Left kidney (tissue), 2 donors: ENCODE measurements around the gene MSRB1. TPM values are rescaled to one million over a fixed set of nuclear protein-coding genes. Genes with fewer than 3 reads are reported as not detected.
"Not testable (repeated sequence)": the region's sequence is repeated elsewhere in the genome, so short reads cannot be mapped to it uniquely, and the experiment has no call there.

Source experiments
- DNase-seq: peaks from one replicate; pipeline ENCODE4 v3.0.0-alpha.2; 2013
- polyA plus RNA-seq: library from polyadenylated mRNA; unstranded; fragments of 120-200 nt; gene quantifications from one replicate; pipeline ENCODE4 v1.2.1, GENCODE V29; 2013; ENCODE audit not compliant: insufficient read length

The MSRB1 gene
- polyA plus RNA-seq, 1 donor, result 55.9 TPM

DNA sequence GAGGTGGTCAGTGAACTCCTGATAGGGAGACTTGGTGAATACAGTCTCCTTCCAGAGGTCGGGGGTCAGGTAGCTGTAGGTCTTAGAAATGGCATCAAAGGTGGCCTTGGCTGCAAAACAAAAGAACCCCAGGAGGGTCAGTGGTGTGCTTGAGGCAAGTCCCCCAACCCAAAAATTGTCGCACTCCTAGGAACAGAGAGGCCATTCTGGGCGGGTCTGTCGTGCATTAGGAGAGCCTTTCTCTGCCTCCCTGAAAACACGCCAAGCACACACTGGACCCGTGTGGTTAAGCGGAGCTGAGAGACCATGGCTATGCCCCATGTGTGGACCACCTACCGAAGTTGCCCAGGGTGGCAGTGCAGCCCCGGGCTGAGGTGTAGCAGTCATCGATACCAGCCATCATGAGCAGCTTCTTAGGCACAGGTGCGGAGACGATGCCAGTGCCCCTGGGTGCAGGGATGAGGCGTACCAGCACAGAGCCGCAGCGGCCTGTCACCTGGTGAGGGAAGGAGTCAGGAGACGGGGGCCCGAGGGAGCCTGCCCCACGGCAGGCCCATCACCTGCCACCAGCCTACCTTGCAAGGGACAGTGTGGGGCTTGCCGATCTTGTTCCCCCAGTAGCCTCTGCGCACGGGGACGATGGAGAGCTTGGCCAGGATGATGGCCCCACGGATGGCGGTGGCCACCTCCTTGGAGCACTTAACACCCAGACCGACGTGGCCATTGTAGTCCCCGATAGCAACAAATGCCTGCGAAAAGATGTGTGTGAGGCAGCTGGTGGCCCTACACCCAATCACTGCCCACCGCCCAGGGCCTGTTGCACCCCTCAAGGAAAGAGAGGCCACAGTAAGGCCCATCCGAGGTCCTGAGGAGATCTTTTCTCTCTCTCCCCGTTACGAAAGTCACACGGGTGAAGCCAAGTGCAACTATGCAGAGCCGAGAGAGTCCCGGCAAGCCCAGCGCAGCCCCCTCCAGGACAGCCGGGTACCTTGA is 19.5 kb upstream of the MSRB1 start:
- DNase-seq, result not testable (repeated sequence)

DNA sequence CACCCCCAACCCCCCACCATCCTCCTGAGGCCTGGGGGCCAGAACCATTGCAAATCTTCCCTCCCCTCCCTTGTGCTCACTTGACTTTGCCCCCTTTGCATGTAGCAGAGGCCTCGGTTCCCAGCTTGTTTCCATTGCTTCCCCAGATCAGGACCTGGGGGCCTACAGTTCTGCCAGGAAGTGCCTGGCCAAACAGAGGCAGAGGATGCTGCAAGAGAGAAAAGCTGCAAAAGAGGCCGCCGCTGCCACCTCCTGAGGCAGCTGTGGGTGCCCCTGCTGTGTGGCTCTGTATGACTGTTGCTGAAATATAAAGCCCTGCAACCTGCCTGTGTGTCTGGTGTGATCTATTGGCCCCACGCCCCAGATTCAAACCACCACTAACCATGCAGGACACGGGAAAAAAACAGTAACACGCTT is 18.7 kb upstream of the MSRB1 start:
- no peak for DNase-seq

DNA sequence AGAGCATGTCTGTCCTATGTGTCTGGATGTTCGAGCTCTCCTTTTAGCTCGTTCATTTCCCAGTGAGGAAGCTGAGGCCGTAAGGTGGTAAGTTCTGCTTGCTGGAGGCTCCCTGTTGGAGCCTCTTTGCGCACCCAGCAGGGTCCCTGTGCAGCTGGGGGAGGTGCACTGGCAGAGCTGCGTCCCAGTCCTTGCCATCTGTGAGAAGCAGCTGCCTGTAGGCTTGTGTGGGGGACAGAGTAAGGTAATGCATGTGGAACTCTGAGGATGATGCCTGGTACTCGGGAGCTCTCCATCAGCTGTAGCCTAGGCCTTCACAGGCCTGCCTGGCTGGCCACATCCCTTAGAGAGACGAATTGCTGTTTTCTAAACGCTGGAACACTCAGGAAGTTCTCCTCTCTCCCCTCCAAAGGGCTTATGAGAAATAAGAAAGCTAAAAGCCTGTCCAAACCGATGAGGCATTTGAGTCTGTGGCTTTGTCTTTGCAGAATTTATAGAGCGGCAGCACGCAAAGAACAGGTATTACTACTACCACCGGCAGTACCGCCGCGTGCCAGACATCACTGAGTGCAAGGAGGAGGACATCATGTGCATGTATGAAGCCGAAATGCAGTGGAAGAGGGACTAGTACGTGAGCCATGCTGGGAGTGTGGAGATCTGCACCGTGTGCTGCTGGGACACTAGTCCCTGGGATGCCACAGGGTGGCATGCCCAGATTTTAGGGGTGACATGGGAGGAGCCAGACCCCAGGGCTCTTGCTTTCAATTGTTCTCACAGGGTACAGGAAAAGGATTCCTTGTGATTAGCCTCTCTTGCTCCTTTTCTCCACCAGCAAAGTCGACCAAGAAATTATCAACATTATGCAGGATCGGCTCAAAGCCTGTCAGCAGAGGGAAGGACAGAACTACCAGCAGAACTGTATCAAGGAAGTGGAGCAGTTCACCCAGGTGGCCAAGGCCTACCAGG is 17.9 kb upstream of the MSRB1 start:
- no peak for DNase-seq

DNA sequence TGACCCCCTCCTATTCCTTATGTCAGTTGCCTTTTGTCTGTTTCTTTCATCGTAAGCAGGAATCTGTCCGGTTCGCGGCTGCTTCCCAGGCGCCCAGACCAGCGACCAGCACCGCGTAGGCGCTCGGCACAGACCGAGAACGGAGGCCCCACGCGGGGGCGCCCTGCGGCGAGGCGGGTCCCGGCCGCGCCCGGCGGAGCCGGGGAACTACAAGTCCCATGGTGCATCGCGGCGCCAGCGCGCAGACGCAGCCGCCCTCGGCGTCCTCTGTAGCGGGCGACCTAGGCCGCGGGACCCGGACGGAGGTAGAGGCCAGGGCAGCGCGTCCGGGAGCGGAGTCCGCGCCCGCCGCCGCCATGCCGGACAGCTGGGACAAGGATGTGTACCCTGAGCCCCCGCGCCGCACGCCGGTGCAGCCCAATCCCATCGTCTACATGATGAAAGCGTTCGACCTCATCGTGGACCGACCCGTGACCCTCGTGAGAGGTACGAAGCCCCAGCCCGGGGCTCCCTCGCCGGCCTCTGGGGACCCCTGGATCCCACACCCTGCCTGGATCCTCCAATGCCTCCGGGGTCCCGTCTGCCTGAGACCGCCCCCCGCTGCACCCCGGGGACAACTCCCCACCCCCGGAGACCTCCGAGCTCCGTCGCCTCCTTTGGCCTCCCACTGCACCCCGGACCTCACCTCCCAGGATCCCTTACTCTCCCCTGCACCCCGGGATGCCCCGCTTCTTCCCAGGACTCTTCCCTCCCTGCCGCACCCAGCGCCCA is 16.5 kb upstream of the MSRB1 start, which contains the start of gene NDUFB10:
NDUFB10 (plus strand) TSS at position 270 of the 771 bp plus-strand sequence; CDS start at position 357, 87 bp downstream.
- peak; percentile 83 for DNase-seq

DNA sequence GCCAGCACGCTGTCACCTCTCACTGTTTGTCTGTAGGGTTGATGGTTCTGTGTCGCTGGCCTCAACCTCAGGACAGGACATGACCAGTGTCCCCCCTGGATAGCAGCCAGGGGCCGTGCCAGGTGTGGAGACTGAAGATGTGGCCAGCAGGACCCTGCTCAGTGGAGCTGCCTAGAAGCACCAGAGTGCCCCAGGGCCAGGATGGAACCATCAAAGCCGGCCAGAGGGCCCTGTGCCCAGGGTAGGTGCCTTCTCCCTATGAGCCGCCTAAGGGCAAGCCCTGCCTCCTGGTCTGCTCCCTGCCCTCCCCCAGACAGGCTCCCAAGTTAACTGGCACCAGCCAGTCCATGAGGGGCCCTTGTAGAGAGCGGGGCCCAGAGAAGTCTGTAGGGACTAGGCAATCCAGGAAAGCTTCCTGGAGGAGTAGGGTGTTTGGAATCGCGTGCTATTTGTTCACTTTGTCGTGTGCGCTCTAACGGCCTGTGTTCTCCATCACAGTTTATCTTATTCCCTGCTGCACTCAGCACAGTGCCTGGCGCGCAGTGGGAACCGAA is 15.8 kb upstream of the MSRB1 start:
- no peak for DNase-seq

DNA sequence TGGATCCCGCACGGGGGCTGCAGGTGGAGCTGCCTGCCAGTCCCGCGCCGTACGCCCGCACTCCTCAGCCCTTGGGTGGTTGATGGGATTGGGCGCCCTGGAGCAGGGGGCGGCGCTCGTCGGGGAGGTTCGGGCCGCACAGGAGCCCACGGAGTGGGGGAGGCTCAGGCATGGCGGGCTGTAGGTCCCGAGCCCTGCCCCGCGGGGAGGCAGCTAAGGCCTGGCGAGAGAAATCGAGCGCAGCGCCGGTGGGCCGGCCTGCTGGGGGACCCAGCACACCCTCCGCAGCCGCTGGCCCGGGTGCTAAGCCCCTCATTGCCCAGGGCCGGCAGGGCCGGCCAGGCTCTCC is 15.1 kb upstream of the MSRB1 start:
- DNase-seq, result not testable (repeated sequence)

DNA sequence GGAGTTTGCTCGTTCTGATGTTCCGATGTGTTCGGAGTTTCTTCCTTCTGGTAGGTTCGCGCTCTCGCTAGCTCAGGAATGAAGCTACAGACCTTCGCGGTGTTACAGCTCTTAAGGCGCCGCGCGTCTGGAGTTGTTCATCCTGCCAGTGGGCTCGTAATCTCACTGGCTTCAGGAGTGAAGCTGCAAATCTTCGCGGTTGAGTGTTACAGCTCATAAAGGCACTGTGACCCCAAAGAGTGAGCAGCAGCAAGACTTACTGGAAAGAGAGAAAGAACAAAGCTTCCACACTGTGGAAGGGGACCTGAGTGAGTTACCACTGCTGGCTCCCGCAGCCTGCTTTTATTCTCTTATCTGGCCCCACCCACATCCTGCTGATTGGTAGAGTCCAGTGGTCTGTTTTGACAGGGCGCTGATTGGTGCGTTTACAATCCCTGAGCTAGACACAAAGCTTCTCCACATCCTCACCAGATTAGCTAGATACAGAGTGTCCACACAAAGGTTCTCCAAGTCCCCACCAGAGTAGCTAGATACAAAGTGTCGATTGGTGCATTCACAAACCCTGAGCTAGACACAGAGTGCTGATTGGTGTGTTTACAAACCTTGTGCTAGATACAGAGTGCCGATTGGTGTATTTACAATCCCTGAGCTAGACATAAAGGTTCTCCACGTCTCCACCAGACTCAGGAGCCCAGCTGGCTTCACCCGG is 14.6 kb upstream of the MSRB1 start:
- not testable (repeated sequence) for DNase-seq

DNA sequence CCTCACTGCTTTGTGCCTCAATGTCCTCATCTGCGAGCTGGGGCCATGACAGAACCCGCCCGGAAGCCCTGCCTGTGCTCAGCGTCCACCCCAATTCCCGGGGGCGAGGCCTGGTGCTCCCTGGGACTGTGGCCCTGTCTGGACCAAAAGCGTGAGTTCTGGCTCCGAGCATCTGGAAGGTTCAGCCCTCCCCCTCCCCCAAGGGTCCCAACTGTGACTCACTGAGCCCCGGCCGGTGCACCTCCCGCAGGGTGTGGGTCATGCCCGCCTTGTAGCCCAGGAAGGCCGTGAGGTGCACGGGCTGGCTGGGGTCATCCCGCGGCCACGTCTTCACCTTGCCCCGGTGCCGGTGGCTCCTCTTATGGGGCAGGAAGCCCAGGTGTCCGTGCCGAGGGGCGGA is 10.7 kb upstream of the MSRB1 start:
- no peak for DNase-seq

DNA sequence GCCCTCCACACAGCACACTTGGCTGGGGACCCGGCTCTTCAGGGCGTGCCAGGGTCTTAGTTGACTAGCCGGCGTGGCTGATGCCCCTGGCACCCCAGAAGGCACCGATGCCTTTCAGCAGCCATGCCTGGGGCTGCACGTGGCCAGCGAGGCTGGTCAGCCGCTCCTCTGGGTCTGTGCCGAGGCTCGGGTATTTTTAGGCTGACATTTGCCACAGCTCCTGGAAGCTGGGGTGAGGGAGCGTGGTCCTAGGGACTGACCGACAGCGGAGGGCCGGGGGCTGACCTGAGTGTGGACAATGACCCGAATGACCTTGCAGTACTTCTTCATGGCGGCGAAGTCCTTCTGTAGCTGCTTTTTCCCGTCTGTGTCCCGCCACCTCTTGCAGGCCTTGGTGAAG is 7.6 kb upstream of the MSRB1 start:
- DNase-seq, result no peak

DNA sequence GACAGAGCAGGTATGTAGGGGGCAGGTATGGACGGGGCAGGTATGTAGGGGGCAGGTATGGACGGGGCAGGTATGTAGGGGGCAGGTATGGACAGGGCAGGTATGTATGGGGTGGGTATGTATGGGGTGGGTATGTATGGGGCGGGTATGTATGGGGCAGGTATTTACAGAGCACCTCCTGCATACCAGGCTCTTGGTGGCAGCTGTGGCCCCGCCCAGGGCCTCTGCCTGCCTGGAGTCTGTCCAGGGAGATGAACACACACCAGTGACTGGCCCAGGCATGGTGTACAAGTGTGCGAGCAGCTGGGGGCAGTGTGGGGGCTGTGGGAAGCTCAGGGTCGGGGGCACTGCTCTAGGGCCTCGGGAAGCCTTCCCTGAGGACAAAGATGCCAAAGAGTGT is 7.0 kb upstream of the MSRB1 start:
- DNase-seq, result no peak

DNA sequence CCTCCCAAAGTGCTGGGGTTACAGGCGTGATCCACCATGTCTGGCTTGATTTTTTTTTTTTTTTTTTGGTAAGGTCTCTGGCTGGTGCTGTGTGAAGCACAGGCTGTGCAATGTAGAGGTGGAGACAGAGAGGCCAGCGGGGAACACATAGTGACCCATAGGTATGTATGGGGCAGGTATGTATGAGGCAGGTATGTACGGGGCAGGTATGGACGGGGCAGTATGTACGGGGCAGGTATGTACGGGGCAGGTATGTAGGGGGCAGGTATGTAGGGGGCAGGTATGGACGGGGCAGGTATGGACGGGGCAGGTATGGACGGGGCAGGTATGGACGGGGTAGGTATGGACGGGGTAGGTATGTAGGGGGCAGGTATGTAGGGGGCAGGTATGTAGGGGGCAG is 6.5 kb upstream of the MSRB1 start:
- DNase-seq, result no peak

DNA sequence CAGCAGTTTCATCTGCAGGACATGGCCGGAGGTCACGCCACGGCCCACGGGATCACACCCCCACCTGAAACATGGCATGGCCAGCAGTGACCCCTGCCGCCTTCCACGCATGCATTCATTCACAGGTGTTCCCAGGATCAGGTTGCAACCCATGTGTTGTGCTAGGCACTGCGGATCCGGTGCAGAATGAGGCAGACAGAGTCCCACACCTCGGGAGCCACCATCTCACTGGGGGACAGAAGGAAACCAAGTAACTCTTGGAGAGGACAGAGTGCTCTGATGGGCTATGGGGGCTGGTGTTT is 4.3 kb upstream of the MSRB1 start:
- DNase-seq, result no peak

DNA sequence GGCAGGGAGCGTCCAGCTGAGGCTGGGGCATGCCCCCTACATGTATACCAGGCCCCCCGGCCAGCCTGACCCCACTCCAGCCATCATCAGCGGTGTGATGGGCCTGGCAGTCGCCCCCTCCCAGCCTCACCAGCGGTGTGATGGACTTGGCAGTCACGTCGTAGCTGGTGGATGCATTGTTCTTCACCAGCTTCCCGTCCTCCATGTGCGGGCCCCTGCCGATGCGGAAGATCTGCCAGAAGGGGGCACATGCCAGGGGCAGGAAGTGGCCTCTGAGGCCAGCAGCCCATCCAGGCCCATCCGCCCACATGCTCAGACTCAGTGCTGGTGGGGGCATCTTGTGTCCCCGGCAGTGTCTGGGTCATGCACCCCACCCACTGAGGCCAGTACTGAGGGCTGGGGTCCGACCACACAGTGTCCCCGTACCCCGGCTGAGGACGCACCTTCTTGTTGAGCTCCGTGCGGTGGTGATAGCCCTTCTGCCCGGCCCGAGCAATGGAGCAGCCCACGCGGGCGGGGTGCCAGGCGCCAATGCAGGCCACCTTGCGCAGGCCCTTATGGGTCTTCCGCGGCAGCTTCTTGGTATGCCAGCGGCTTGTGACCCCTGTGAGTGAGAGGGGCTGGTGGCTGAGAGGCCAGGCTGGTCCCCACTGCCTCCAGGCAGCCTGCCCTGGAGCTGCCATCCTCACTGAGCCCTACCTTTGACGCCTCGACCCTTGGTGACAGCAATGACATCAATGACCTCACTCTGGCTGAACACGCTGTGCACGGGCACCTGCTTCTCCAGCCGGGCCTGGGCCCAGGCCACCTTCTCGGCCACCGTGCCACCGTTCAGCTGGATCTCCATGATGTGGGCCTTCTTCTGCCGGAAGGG is 3.7 kb upstream of the MSRB1 start:
- DNase-seq, result no peak

DNA sequence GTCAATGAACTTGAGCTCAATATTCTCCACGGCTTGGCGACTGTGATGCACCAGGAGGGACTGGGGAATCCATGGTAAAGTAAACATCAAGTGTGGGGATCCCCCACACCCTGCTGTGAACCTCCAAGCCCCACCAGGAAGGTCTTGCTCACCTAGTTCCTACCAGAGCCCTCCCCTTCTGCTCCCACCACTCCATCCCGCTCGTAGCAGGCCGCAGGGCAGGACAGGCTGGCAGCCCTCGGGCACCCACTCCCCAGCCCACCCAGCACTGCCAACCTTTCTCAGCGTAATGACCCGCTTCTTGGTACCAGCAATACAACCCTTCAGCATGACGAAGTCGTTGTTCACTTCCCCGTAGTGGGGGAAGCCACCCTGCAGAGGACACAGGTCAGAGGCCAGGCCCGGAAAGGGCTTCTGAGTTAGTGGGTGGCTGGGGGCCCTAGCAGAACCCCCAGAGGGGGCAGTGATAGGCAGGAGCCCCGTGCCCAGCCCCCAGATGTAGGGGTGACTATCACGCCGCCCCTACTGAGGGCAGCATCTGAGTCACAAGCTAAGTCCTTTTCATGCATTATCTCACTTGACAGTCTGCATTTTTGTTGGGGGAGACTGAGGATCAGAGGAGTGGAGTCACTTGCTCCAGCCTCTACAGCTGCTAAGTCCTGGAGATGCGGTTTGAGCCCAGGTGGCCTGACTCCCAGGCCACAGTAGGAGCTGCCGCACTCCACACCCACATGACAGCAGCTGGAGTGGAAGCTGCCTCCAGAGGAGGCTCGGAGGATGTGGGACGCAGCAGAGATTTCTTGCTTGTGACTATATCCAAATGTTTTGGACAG is 2.8 kb upstream of the MSRB1 start:
- no peak for DNase-seq

DNA sequence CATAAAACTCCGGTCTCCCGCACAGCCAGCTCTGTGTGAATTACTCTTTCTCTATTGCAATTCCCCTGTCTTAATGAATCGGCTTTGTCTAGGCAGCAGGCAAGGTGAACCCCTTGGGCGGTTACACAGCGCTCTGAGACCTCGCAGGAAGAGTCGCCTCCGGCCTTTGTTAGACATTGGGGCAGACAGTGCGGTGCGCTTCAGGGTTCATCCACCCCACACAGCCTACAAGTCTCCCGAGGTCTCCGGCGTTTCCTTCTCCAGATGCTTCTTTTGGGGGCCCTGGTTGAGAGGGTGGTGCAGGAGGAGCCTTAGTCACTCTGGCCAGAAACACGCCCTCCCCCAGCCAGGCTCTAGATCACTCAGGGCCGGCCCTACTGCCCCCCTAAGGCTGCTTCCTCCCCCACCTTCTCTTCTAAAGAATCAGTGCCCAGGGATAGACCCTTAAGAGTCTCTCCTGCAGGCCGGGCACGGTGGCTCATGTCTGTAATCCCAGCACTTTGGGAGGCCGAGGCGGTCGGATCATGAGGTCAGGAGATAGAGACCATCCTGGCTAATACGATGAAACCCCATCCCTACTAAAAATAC is 1.7 kb upstream of the MSRB1 start:
- DNase-seq, result no peak

DNA sequence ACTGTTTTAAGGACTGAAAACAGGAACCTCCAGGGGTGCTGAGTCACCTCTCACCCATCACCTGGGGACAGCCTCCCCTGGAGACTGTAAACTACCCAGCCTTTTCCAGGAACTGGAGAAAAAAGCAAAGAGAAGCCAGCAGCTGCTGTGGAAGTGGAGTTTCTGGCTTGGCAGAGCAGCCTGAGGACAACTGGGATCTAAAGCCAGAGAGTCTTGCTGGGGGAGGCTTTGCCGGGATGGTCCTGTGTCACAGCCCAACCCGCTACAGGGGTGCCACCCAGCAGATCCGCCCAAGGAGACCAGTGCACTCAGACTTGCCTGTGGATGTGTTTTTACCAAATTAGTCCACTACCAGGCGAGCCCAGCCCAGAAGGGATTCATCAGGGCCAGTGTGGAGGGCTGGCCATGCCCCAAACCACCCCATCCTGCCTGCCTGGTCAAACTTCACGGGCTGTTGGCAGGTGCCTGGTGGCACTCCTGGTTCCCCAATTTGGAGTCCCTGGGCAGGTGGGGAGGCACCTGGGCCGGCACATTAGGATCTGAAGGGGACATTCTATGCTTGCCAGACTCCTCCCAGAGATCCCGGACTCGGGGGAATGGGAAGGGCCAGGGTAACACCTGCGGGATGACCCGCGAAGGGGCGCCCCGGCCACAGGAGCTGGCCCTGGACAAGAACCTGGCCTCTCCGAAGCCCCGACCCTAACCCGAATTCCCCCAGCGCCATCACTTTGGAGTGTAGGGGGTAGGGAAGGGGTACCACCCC is 771 bp downstream of the MSRB1 start:
- no peak for DNase-seq

DNA sequence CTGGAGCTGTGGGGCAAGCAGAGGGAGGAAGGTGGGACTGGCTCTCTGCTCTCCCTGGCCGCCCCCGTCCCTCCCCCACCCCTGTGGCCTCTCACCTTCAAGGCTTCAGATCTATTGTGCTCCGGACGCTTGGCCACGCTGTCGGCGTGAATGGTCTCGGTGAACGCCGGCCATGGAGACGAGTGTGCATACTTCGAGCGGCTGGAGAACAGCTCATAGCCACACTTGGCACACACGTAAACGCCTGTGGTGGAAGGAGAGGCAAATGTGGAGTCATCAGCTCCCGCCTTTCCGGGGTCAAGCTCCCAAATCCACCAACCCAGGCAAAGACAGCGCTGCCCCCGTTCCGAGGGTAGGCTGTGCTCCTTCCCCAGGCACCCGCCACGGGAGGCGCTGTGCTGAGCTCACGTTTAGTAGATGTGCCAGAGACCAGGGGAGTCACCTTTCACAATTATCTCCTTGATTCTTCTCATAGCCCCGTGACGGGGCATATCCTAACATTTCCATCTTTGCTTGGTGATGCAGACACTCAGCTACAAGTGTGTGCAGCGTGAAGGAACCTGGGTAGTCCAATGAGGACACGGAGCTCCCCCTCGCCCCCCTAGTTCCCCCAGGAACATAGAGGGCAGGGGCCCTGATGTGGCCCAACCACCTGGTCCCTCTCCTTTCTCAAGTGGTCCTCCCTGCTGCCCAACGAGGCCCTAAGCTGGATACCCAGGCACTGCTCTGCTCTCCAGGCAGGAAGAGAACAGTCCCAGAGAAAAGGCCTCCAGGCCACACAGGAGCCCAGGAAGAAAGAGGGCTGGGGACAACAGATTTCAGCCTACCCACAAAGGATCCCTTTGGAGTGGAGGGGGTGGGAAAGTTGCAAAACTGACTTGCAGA is 1.6 kb downstream of the MSRB1 start:
- no peak for DNase-seq
